Caco-2 (cell line): ENCODE results near the gene FAM181A. TPM values are rescaled to one million over a fixed set of nuclear protein-coding genes. Genes with fewer than 3 reads are reported as not detected.

Experiments
- BruUV-seq: library from RNA; stranded (reverse); fragments of 400-500 nt; replicated peaks from 2 replicates; lab custom pipeline; 2021; lab: Mats Ljungman, UMichigan
- CTCF ChIA-PET: fragments of 300-600 bp; sonication (Branson Sonifier 250); formaldehyde crosslinking; loops from one replicate; lab custom pipeline; 2022; ENCODE audit warnings: antibody characterized with exemption; lab: Charles Lee
- POLR2A ChIA-PET: fragments of 300-600 bp; sonication (Branson Sonifier 250); formaldehyde crosslinking; loops from one replicate; lab custom pipeline; 2022; ENCODE audit warnings: antibody characterized with exemption; lab: Charles Lee
- DNase-seq, 2 experiments: peaks; one replicate each; pipeline versions ENCODE4 v3.0.0 to v3.0.0-alpha.2; 2020 to 2022
- H3K27me3 ChIP-seq: replicated peaks from 2 replicates; pipeline ENCODE4 v1.6.0; 2011; ENCODE audit warnings: low read length; ENCODE audit not compliant: control insufficient read depth, insufficient read depth
- H3K36me3 ChIP-seq: 2 replicates; pipeline ENCODE4 v1.5.1; 2011; ENCODE audit warnings: low read length; ENCODE audit not compliant: control insufficient read depth, insufficient read depth
- H3K4me1 ChIP-seq: fragments of 250-450 bp; sonication (Bioruptor Pico); 2 replicates; pipeline ENCODE4 v1.5.1; 2020; ENCODE audit warnings: mild to moderate bottlenecking
- H3K4me3 ChIP-seq: 2 replicates; pipeline ENCODE4 v1.5.1; 2011; ENCODE audit warnings: low read depth, mild to moderate bottlenecking, control low read depth, low read length
- H3K9me3 ChIP-seq: fragments of 250-450 bp; sonication (Bioruptor Pico); 2 replicates; pipeline ENCODE4 v1.5.1; 2020; ENCODE audit warnings: mild to moderate bottlenecking, moderate library complexity
- H3K27ac Mint-ChIP-seq: one replicate; pipeline ENCODE4 v1.8.0; 2022; ENCODE audit warnings: mixed read lengths; ENCODE audit not compliant: unreplicated experiment
- H3K27me3 Mint-ChIP-seq: one replicate; pipeline ENCODE4 v1.8.0; 2022; ENCODE audit warnings: mixed read lengths; ENCODE audit not compliant: insufficient read depth, unreplicated experiment
- H3K36me3 Mint-ChIP-seq: one replicate; pipeline ENCODE4 v1.8.0; 2022; ENCODE audit warnings: mild to moderate bottlenecking, mixed read lengths; ENCODE audit not compliant: insufficient read depth, unreplicated experiment
- H3K4me1 Mint-ChIP-seq: one replicate; pipeline ENCODE4 v1.8.0; 2022; ENCODE audit warnings: low read depth, mixed read lengths; ENCODE audit not compliant: unreplicated experiment
- H3K4me3 Mint-ChIP-seq: one replicate; pipeline ENCODE4 v1.8.0; 2022; ENCODE audit warnings: mild to moderate bottlenecking, moderate library complexity, mixed read lengths; ENCODE audit not compliant: unreplicated experiment
- H3K9me3 Mint-ChIP-seq: one replicate; pipeline ENCODE4 v1.8.0; 2022; ENCODE audit warnings: mixed read lengths; ENCODE audit not compliant: unreplicated experiment
- intact Hi-C: fragments of 100-400 bp; cut with micrococcal nuclease; formaldehyde crosslinking; loops from one replicate; pipeline ENCODE4 v1.10.0; 2022; ENCODE audit not compliant: unreplicated experiment
- total RNA-seq: library from RNA; stranded (reverse); gene quantifications from 2 replicates; pipeline ENCODE4 v1.2.3, GENCODE V29; 2022
- TF ChIP-seq, protein P1 (sequence below), 2 experiments: fragments of 200-600 bp in 1 of 2; IDR thresholded peaks; 1 replicate in 1 of 2; 2 replicates in 1 of 2; pipeline versions ENCODE4 v1.5.1 to v1.8.0; 2011 to 2022; ENCODE audit warnings: antibody characterized with exemption in 1 of 2, control low read depth in 1 of 2, inconsistent platforms in 1 of 2, low read depth in 1 of 2, low read length in 1 of 2, mild to moderate bottlenecking in 1 of 2, moderate library complexity in 1 of 2; ENCODE audit not compliant: insufficient read depth in 1 of 2, severe bottlenecking in 1 of 2, unreplicated experiment in 1 of 2

FAM181A gene
- total RNA-seq, 1 experiment from 2014 or later, result not detected

DNA sequence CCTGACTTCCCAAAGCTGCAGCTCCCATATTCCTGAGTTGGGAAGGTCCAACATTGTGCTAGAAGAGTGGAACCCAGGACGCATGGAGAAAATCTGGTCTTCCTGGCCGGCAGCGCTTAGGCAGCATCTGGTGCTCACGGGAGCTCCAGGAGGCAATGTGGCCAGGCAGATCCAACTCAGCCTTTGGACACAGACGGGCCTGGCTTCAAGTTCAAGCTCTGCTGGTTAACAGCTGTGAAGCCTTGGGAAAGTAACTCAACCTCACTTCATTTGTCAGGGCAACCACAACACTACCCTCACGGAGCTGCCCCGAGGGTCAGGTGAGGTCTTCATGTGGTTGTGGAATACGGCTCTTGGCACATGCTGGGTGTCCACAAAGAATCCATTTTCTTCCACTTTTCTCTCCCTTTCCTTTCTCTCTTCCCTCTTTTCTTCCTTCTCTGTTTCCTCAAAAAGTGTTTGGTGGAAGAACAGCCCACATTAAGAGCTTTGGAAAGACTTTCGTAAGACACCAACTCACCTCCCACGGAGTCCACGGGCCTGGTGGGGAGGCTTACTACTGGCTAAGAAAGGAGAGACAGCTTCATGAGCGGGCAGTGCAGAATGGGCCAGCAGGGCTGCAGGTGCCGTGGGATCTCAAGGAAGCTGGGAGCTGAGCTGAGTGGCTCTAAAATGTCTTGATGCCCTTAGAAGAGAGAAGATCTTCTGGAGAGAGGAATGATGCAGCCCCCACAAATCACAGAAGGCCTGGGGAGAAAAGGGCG lies 2.4 kb upstream of the FAM181A start:
- Histone ChIP-seq H3K36me3 (no peaks in the 10 kb centered on the region), H3K4me1 (no peaks in the 10 kb centered on the region), H3K27me3 (no peaks in the 10 kb centered on the region), H3K4me3 (no peak overlapping the region), H3K9me3 (0 out of 2 replicates have a peak, but pooled peaks cover under 1% of the 10 kb centered on the region)
- Mint-ChIP-seq H3K27me3 (peaks cover under 1% of the 10 kb centered on the region), H3K27ac (no peak overlapping the region), H3K4me3 (no peak overlapping the region), H3K9me3 (peaks cover 4% of the 10 kb centered on the region), H3K36me3 (no peaks in the 10 kb centered on the region), H3K4me1 (no peaks in the 10 kb centered on the region)
- no TSS peak for BruUV-seq
- TF ChIP-seq, protein P1, sequence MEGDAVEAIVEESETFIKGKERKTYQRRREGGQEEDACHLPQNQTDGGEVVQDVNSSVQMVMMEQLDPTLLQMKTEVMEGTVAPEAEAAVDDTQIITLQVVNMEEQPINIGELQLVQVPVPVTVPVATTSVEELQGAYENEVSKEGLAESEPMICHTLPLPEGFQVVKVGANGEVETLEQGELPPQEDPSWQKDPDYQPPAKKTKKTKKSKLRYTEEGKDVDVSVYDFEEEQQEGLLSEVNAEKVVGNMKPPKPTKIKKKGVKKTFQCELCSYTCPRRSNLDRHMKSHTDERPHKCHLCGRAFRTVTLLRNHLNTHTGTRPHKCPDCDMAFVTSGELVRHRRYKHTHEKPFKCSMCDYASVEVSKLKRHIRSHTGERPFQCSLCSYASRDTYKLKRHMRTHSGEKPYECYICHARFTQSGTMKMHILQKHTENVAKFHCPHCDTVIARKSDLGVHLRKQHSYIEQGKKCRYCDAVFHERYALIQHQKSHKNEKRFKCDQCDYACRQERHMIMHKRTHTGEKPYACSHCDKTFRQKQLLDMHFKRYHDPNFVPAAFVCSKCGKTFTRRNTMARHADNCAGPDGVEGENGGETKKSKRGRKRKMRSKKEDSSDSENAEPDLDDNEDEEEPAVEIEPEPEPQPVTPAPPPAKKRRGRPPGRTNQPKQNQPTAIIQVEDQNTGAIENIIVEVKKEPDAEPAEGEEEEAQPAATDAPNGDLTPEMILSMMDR (IDR thresholded peaks at IDR 0.05; ENCODE audit: insufficient read depth in 1 of 2, low read depth in 1 of 2, low read length in 1 of 2, severe bottlenecking in 1 of 2, unreplicated experiment in 1 of 2), result no peak
- ChIA-PET POLR2A (no interaction called here), CTCF (no interaction called here)
- intact Hi-C loops, result no loop called here
- DNase-seq, result no peak

DNA sequence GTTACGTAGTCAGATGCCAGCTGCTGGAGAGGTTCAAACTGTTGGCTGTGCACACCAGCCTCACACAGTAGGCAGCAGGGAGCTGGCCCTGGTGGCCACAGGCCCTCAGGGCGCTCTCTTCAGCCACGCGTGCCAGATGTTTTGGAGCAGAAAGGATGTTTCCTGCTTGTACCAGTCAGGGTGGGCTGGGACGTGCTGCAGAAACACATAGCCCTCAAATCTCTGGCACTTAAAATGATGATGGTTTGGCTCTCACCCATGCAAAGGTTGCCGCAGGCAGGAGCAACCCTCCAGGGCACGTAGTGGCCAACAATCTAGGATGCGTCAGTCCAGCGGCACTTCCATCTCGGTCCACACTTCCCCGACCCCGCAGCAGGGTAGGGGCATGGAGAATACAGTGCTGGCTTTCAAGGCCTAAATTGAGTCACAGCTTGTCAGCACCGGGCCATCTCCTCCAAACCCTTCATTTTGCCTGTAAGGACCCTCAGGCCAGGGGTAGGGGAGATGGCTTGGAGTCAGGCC lies 1.7 kb upstream of the FAM181A start:
- Mint-ChIP-seq H3K9me3 (no peaks in the 10 kb centered on the region), H3K4me1 (no peaks in the 10 kb centered on the region), H3K27ac (no peak overlapping the region), H3K36me3 (no peaks in the 10 kb centered on the region), H3K4me3 (no peak overlapping the region), H3K27me3 (no peaks in the 10 kb centered on the region)
- ChIA-PET POLR2A (no interaction called here), CTCF (no interaction called here)
- TF ChIP-seq, protein P1 (IDR thresholded peaks at IDR 0.05; ENCODE audit: insufficient read depth in 1 of 2, low read depth in 1 of 2, low read length in 1 of 2, severe bottlenecking in 1 of 2, unreplicated experiment in 1 of 2), result no peak
- intact Hi-C loops, result no loop called here
- H3K4me1 ChIP-seq, result no peaks in the 10 kb centered on the region
- no peak overlapping the region for H3K4me3 ChIP-seq
- no TSS peak for BruUV-seq
- H3K36me3 ChIP-seq, result no peaks in the 10 kb centered on the region
- no peaks in the 10 kb centered on the region for H3K9me3 ChIP-seq
- H3K27me3 ChIP-seq, result no peaks in the 10 kb centered on the region
- no peak for DNase-seq

DNA sequence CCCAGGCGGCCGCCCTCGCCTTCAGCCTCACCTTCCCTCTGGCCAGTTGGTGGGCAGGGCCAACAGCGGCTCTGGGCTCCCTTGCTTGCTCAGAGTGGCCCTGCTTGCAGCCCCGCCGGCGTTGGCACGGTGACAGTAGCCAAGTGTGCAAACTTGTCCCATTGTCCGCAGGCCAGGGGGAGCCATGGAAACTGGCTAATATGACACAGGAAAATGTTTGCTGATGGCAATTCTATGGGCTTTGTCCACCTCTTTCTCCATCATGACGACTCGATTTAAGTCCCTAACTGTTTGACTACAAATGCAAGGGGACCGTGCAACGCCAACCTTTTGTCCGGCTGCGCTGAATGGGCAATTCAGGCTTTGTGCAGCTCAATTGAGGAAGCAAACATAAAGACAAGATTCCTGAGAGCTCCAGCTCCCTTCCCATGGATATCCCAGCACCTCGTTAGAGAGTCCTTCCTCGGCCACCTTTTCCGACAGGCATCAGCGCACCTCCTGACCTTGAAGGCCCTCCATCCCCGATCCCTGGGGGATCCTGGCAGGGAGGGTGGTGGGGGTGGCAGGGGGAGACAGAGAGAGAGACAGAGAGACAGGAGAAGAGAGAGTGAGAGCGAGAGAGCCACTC lies 785 bp upstream of the FAM181A start:
- Histone ChIP-seq H3K4me1 (no peaks in the 10 kb centered on the region), H3K27me3 (no peaks in the 10 kb centered on the region), H3K4me3 (no peak overlapping the region), H3K36me3 (no peaks in the 10 kb centered on the region), H3K9me3 (no peaks in the 10 kb centered on the region)
- Mint-ChIP-seq H3K36me3 (no peaks in the 10 kb centered on the region), H3K27me3 (no peaks in the 10 kb centered on the region), H3K27ac (no peak overlapping the region), H3K9me3 (no peaks in the 10 kb centered on the region), H3K4me1 (no peaks in the 10 kb centered on the region), H3K4me3 (no peak overlapping the region)
- intact Hi-C loops, result no loop called here
- TF ChIP-seq, protein P1 (IDR thresholded peaks at IDR 0.05; ENCODE audit: insufficient read depth in 1 of 2, low read depth in 1 of 2, low read length in 1 of 2, severe bottlenecking in 1 of 2, unreplicated experiment in 1 of 2), result no peak
- BruUV-seq, result no TSS peak
- ChIA-PET CTCF (no interaction called here), POLR2A (no interaction called here)
- DNase-seq, result no peak
